Keratinocyte (primary cell): ENCODE measurements around the gene OR10H5.

ENCODE experiments used
- EZH2 ChIP-seq: IDR thresholded peaks from one replicate; pipeline ENCODE4 v1.6.1; 2012; ENCODE audit warnings: inconsistent platforms, mild to moderate bottlenecking, low read length, moderate library complexity
- TF ChIP-seq, protein P1 (sequence below), 3 experiments: IDR thresholded peaks in 1 of 3; conservative IDR thresholded peaks in 1 of 3; optimal IDR thresholded peaks in 1 of 3; 2 replicates in 2 of 3; 3 replicates in 1 of 3; pipeline versions ENCODE3 to v1.5.1; 2011; ENCODE audit warnings: low read length in 3 of 3, mild to moderate bottlenecking in 3 of 3, moderate library complexity in 2 of 3, control low read depth in 1 of 3, inconsistent platforms in 1 of 3; ENCODE audit not compliant: insufficient read depth in 2 of 3; ENCODE audit errors: extremely low read depth in 1 of 3

DNA sequence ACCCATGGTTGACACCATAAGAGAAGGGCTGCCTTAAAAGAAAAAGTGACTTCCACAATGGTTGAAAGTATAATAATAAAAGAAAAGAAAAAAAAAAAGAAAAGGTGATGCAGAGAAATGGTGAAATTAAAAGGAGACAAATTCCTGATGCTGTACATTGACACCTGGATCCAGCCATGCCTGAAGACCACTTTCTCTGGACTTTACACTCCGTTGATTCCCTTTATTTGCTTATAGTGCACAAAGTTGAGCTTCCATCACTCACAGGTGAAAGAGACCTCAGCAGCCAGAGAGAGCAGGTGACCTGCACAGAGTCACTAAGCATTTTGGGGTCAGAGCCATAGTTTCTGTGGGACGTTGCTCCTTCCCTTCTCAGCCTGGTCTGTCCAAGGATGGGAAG is 12.2 kb upstream of the OR10H5 start:
- TF ChIP-seq, protein P1, sequence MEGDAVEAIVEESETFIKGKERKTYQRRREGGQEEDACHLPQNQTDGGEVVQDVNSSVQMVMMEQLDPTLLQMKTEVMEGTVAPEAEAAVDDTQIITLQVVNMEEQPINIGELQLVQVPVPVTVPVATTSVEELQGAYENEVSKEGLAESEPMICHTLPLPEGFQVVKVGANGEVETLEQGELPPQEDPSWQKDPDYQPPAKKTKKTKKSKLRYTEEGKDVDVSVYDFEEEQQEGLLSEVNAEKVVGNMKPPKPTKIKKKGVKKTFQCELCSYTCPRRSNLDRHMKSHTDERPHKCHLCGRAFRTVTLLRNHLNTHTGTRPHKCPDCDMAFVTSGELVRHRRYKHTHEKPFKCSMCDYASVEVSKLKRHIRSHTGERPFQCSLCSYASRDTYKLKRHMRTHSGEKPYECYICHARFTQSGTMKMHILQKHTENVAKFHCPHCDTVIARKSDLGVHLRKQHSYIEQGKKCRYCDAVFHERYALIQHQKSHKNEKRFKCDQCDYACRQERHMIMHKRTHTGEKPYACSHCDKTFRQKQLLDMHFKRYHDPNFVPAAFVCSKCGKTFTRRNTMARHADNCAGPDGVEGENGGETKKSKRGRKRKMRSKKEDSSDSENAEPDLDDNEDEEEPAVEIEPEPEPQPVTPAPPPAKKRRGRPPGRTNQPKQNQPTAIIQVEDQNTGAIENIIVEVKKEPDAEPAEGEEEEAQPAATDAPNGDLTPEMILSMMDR (optimal IDR thresholded peaks at IDR 0.05 in 1 of 3, IDR thresholded peaks at IDR 0.05 in 1 of 3, conservative IDR thresholded peaks at IDR 0.05 in 1 of 3; ENCODE audit: extremely low read depth in 1 of 3, insufficient read depth in 2 of 3, low read length in 3 of 3) = no peak
- no peak for TF ChIP-seq EZH2
